Neural cell (in vitro differentiated cells): ENCODE data around the gene IL21R. TPM values are rescaled to one million over a fixed set of nuclear protein-coding genes. Genes with fewer than 3 reads are reported as not detected.
"Not testable (repeated sequence)": the region's sequence is repeated elsewhere in the genome, so short reads cannot be mapped to it uniquely, and the experiment has no call there.

Experiments used
- H2AFZ ChIP-seq: fragments of 200-600, 300-800 bp; sonication (generic), shearing (Covaris generic); 2 replicates; pipeline ENCODE4 v1.6.0; 2014; ENCODE audit warnings: low read depth, mild to moderate bottlenecking, antibody characterized with exemption, low read length, moderate library complexity
- H3F3A ChIP-seq: fragments of 200-600 bp; shearing (Covaris generic); 2 replicates; pipeline ENCODE4 v1.6.1; 2016; ENCODE audit warnings: mild to moderate bottlenecking, moderate library complexity, mixed read lengths, antibody characterized with exemption, low read length; ENCODE audit not compliant: insufficient read depth, poor library complexity, severe bottlenecking
- H3K27ac ChIP-seq: fragments of 200-600, 300-800 bp; sonication (generic), shearing (Covaris generic); 2 replicates; pipeline ENCODE4 v1.5.1; 2014; ENCODE audit warnings: mild to moderate bottlenecking, low read length, moderate library complexity
- H3K27me3 ChIP-seq: fragments of 300-800, 200-600 bp; sonication (generic), shearing (Covaris generic); 2 replicates; pipeline ENCODE4 v1.6.0; 2014; ENCODE audit warnings: mild to moderate bottlenecking, low read depth, low read length, moderate library complexity; ENCODE audit not compliant: insufficient read depth
- H3K36me3 ChIP-seq: fragments of 300-800, 200-600 bp; sonication (generic), shearing (Covaris generic); 2 replicates; pipeline ENCODE4 v1.5.1; 2014; ENCODE audit warnings: mild to moderate bottlenecking, antibody characterized with exemption, low read length, moderate library complexity; ENCODE audit not compliant: insufficient read depth
- H3K4me2 ChIP-seq: fragments of 300-800, 200-600 bp; sonication (generic), shearing (Covaris generic); 2 replicates; pipeline ENCODE4 v1.6.0; 2014; ENCODE audit warnings: mild to moderate bottlenecking, low read length
- H3K4me3 ChIP-seq: fragments of 300-800, 200-600 bp; sonication (generic), shearing (Covaris generic); 2 replicates; pipeline ENCODE4 v1.5.1; 2014; ENCODE audit warnings: mild to moderate bottlenecking, low read length, moderate library complexity
- H3K79me2 ChIP-seq: fragments of 200-600 bp; shearing (Covaris generic); replicated peaks from 2 replicates; pipeline ENCODE4 v1.6.0; 2014; ENCODE audit warnings: mild to moderate bottlenecking, low read length, moderate library complexity; ENCODE audit not compliant: insufficient read depth
- H3K9ac ChIP-seq: fragments of 300-800, 200-600 bp; sonication (generic), shearing (Covaris generic); 2 replicates; pipeline ENCODE4 v1.6.1; 2016; ENCODE audit warnings: mild to moderate bottlenecking, low read length, mixed read lengths
- H3K9me2 ChIP-seq: fragments of 200-600 bp; shearing (Covaris generic); 2 replicates; pipeline ENCODE4 v1.6.1; 2016; ENCODE audit warnings: mild to moderate bottlenecking, low read length, mixed read lengths; ENCODE audit not compliant: insufficient read depth
- H3K9me3 ChIP-seq: fragments of 200-600, 300-800 bp; sonication (generic), shearing (Covaris generic); 2 replicates; pipeline ENCODE4 v1.6.1; 2016; ENCODE audit warnings: mild to moderate bottlenecking, mixed run types, low read length, moderate library complexity, mixed read lengths
- H4K20me1 ChIP-seq: fragments of 200-600 bp; shearing (Covaris generic); 2 replicates; pipeline ENCODE4 v1.6.1; 2016; ENCODE audit warnings: mild to moderate bottlenecking, mixed run types; ENCODE audit not compliant: insufficient read depth
- EP300 ChIP-seq: fragments of 450-650 bp; conservative IDR thresholded peaks from 2 replicates; pipeline ENCODE4 v1.6.1; 2014; ENCODE audit warnings: antibody characterized with exemption, mild to moderate bottlenecking, moderate library complexity; ENCODE audit not compliant: poor library complexity, severe bottlenecking
- EZH2 ChIP-seq: fragments of 200-600, 300-800 bp; shearing (Covaris generic), sonication (generic); IDR thresholded peaks from 2 replicates; pipeline ENCODE4 v1.6.1; 2014; ENCODE audit warnings: antibody characterized with exemption, low read length, borderline replicate concordance, mild to moderate bottlenecking; ENCODE audit not compliant: insufficient read depth, poor library complexity, severe bottlenecking
- MXI1 ChIP-seq: fragments of 450-650 bp; conservative IDR thresholded peaks from 2 replicates; pipeline ENCODE4 v1.6.1; 2014; ENCODE audit warnings: antibody characterized with exemption, mild to moderate bottlenecking; ENCODE audit not compliant: poor library complexity, severe bottlenecking
- POLR2AphosphoS5 ChIP-seq: IDR thresholded peaks from 2 replicates; pipeline ENCODE4 v1.6.1; 2012
- RAD21 ChIP-seq: fragments of 450-650 bp; conservative IDR thresholded peaks from 2 replicates; pipeline ENCODE4 v1.6.1; 2014; ENCODE audit warnings: antibody characterized with exemption, mild to moderate bottlenecking, moderate library complexity
- SMC3 ChIP-seq: fragments of 450-650 bp; conservative IDR thresholded peaks from 2 replicates; pipeline ENCODE4 v1.6.1; 2014; ENCODE audit warnings: antibody characterized with exemption, mild to moderate bottlenecking, moderate library complexity; ENCODE audit not compliant: poor library complexity
- TAF1 ChIP-seq: IDR thresholded peaks from 2 replicates; pipeline ENCODE4 v1.6.1; 2012; ENCODE audit warnings: low read depth
- polyA plus RNA-seq: library from polyadenylated mRNA; depleted of rRNA; stranded (reverse); fragments of >200 nt; gene quantifications from 2 replicates; pipeline ENCODE4 v1.2.3, GENCODE V29; 2014
- TF ChIP-seq, protein P1 (sequence below): fragments of 450-650 bp; IDR thresholded peaks from 2 replicates; pipeline ENCODE4 v1.5.1; 2014; ENCODE audit warnings: antibody characterized with exemption, mild to moderate bottlenecking, moderate library complexity; ENCODE audit not compliant: poor library complexity, severe bottlenecking
- TF ChIP-seq, protein P2 (sequence below): IDR thresholded peaks from 2 replicates; pipeline ENCODE4 v1.6.1; 2012; ENCODE audit warnings: borderline replicate concordance

IL21R gene
- polyA plus RNA-seq, 1 donor from 2014 or later = not detected

- TF ChIP-seq MXI1 = no peak
Observed at GRCh38 chr16:27431773-27432532, 30.0 kb downstream of the IL21R start (continued).

- Histone ChIP-seq H3K9me2 (no peaks in the 10 kb centered on the region), H2AFZ (no peak overlapping the region), H3K9ac (no peak overlapping the region), H3K9me3 (no peaks in the 10 kb centered on the region), H3F3A (no peaks in the 10 kb centered on the region), H3K79me2 (no peaks in the 10 kb centered on the region), H4K20me1 (no peaks in the 10 kb centered on the region), H3K27me3 (no peaks in the 10 kb centered on the region), H3K4me2 (no peak overlapping the region), H3K27ac (no peak overlapping the region), H3K36me3 (no peaks in the 10 kb centered on the region), H3K4me3 (no peak overlapping the region)
- no peak for TF ChIP-seq POLR2AphosphoS5
- no peak for TF ChIP-seq TAF1
- no peak for TF ChIP-seq EP300
- no peak for TF ChIP-seq MXI1
- TF ChIP-seq SMC3 = no peak
- no peak for TF ChIP-seq RAD21
- TF ChIP-seq, protein P1, sequence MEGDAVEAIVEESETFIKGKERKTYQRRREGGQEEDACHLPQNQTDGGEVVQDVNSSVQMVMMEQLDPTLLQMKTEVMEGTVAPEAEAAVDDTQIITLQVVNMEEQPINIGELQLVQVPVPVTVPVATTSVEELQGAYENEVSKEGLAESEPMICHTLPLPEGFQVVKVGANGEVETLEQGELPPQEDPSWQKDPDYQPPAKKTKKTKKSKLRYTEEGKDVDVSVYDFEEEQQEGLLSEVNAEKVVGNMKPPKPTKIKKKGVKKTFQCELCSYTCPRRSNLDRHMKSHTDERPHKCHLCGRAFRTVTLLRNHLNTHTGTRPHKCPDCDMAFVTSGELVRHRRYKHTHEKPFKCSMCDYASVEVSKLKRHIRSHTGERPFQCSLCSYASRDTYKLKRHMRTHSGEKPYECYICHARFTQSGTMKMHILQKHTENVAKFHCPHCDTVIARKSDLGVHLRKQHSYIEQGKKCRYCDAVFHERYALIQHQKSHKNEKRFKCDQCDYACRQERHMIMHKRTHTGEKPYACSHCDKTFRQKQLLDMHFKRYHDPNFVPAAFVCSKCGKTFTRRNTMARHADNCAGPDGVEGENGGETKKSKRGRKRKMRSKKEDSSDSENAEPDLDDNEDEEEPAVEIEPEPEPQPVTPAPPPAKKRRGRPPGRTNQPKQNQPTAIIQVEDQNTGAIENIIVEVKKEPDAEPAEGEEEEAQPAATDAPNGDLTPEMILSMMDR = no peak
- TF ChIP-seq EZH2 = no peak
- TF ChIP-seq, protein P2, sequence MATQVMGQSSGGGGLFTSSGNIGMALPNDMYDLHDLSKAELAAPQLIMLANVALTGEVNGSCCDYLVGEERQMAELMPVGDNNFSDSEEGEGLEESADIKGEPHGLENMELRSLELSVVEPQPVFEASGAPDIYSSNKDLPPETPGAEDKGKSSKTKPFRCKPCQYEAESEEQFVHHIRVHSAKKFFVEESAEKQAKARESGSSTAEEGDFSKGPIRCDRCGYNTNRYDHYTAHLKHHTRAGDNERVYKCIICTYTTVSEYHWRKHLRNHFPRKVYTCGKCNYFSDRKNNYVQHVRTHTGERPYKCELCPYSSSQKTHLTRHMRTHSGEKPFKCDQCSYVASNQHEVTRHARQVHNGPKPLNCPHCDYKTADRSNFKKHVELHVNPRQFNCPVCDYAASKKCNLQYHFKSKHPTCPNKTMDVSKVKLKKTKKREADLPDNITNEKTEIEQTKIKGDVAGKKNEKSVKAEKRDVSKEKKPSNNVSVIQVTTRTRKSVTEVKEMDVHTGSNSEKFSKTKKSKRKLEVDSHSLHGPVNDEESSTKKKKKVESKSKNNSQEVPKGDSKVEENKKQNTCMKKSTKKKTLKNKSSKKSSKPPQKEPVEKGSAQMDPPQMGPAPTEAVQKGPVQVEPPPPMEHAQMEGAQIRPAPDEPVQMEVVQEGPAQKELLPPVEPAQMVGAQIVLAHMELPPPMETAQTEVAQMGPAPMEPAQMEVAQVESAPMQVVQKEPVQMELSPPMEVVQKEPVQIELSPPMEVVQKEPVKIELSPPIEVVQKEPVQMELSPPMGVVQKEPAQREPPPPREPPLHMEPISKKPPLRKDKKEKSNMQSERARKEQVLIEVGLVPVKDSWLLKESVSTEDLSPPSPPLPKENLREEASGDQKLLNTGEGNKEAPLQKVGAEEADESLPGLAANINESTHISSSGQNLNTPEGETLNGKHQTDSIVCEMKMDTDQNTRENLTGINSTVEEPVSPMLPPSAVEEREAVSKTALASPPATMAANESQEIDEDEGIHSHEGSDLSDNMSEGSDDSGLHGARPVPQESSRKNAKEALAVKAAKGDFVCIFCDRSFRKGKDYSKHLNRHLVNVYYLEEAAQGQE = no peak
Observed at GRCh38 chr16:27432558-27432957, 30.6 kb downstream of the IL21R start.

GRCh38 chr16:27433191-27433590, 31.2 kb downstream of the IL21R start:
- not testable (repeated sequence) for H3K9ac ChIP-seq, H3K9me2 ChIP-seq, H3K27me3 ChIP-seq, H3K79me2 ChIP-seq, H3F3A ChIP-seq, H3K9me3 ChIP-seq, H4K20me1 ChIP-seq, H3K27ac ChIP-seq, H3K4me2 ChIP-seq, H3K36me3 ChIP-seq, H3K4me3 ChIP-seq, H2AFZ ChIP-seq
